DOHH2 (cell line): Measurements from ENCODE around the gene PCNX2.

ENCODE experiments used
- H3F3A ChIP-seq: fragments of 200-600 bp; sonication (generic), shearing (Covaris generic); 2 replicates; pipeline ENCODE4 v1.6.0; 2016; ENCODE audit warnings: antibody characterized with exemption, mild to moderate bottlenecking; ENCODE audit not compliant: control insufficient read depth, insufficient read depth
- H3K27ac ChIP-seq: fragments of 200-600 bp; sonication (generic); 2 replicates; pipeline ENCODE4 v1.5.1; 2014; ENCODE audit warnings: low read depth, mild to moderate bottlenecking, low read length, moderate library complexity
- H3K27me3 ChIP-seq: fragments of 200-600 bp; sonication (generic); 2 replicates; pipeline ENCODE4 v1.6.1; 2014; ENCODE audit warnings: mild to moderate bottlenecking, low read length, mixed read lengths; ENCODE audit not compliant: control insufficient read depth
- H3K36me3 ChIP-seq: fragments of 200-600 bp; sonication (generic); 2 replicates; pipeline ENCODE4 v1.6.1; 2014; ENCODE audit warnings: mild to moderate bottlenecking, low read length, moderate library complexity, mixed read lengths; ENCODE audit not compliant: control insufficient read depth
- H3K4me1 ChIP-seq: fragments of 200-600 bp; sonication (generic); 2 replicates; pipeline ENCODE4 v1.6.1; 2014; ENCODE audit warnings: mild to moderate bottlenecking, low read length, mixed read lengths; ENCODE audit not compliant: control insufficient read depth
- H3K4me2 ChIP-seq: fragments of 200-600 bp; sonication (generic); 2 replicates; pipeline ENCODE4 v1.6.0; 2014; ENCODE audit warnings: mild to moderate bottlenecking, low read length, moderate library complexity
- H3K4me3 ChIP-seq: fragments of 200-600 bp; sonication (generic); 2 replicates; pipeline ENCODE4 v1.5.1; 2014; ENCODE audit warnings: mild to moderate bottlenecking, low read length, mixed read lengths
- H3K79me2 ChIP-seq: fragments of 200-600 bp; sonication (generic); 2 replicates; pipeline ENCODE4 v1.6.1; 2014; ENCODE audit warnings: mild to moderate bottlenecking, low read length, mixed read lengths; ENCODE audit not compliant: control insufficient read depth
- H3K9me2 ChIP-seq: fragments of 200-600 bp; sonication (generic); replicated peaks from 2 replicates; pipeline ENCODE4 v1.6.1; 2014; ENCODE audit warnings: mild to moderate bottlenecking, low read length, mixed read lengths; ENCODE audit not compliant: control insufficient read depth
- H3K9me3 ChIP-seq: fragments of 200-600 bp; sonication (generic); 2 replicates; pipeline ENCODE4 v1.6.1; 2014; ENCODE audit warnings: antibody characterized with exemption, low read length, mixed read lengths; ENCODE audit not compliant: control insufficient read depth, insufficient read depth
- H4K20me1 ChIP-seq: fragments of 200-600 bp; sonication (generic); 2 replicates; pipeline ENCODE4 v1.6.0; 2014; ENCODE audit warnings: low read depth, mild to moderate bottlenecking, antibody characterized with exemption, low read length, moderate library complexity; ENCODE audit not compliant: control insufficient read depth, insufficient read depth
- CTCF ChIP-seq: fragments of 200-600 bp; sonication (generic); IDR thresholded peaks from one replicate; pipeline ENCODE4 v1.5.1; 2014; ENCODE audit warnings: antibody characterized with exemption, mild to moderate bottlenecking, low read depth, low read length; ENCODE audit not compliant: poor library complexity, severe bottlenecking
- EZH2phosphoT487 ChIP-seq: fragments of 200-600 bp; sonication (generic); IDR thresholded peaks from 2 replicates; pipeline ENCODE4 v1.6.1; 2017; ENCODE audit warnings: borderline replicate concordance, mild to moderate bottlenecking, antibody characterized with exemption, low read length, moderate library complexity, mixed read lengths

Gene PCNX2

GRCh38 chr1:232974971-232975370 lies 320.6 kb downstream of the PCNX2 start:
- H3K9me2 ChIP-seq, result no peaks in the 10 kb centered on the region
- H3K27ac ChIP-seq, result no peak overlapping the region
- no peaks in the 10 kb centered on the region for H3F3A ChIP-seq
- H3K79me2 ChIP-seq, result no peaks in the 10 kb centered on the region
- no peak overlapping the region for H3K4me3 ChIP-seq
- TF ChIP-seq CTCF, result no peak
- no peak for TF ChIP-seq EZH2phosphoT487
- no peak overlapping the region for H3K4me2 ChIP-seq
- H3K27me3 ChIP-seq, result no peaks in the 10 kb centered on the region
- no peaks in the 10 kb centered on the region for H4K20me1 ChIP-seq
- H3K36me3 ChIP-seq, result peaks cover 51% of the 10 kb centered on the region
- peaks cover 16% of the 10 kb centered on the region for H3K4me1 ChIP-seq
- H3K9me3 ChIP-seq, result peaks cover 4% of the 10 kb centered on the region; the same call in 1 of the 2 replicates

GRCh38 chr1:232973652-232974611 lies 321.6 kb downstream of the PCNX2 start:
- Histone ChIP-seq H4K20me1 (no peaks in the 10 kb centered on the region), H3K9me3 (peaks cover 4% of the 10 kb centered on the region; the same call in 1 of the 2 replicates), H3K27ac (no peak overlapping the region), H3K4me1 (peaks cover 14% of the 10 kb centered on the region), H3K36me3 (peaks cover 59% of the 10 kb centered on the region), H3K27me3 (no peaks in the 10 kb centered on the region), H3F3A (no peaks in the 10 kb centered on the region), H3K4me2 (no peak overlapping the region), H3K79me2 (no peaks in the 10 kb centered on the region), H3K9me2 (no peaks in the 10 kb centered on the region), H3K4me3 (no peak overlapping the region)
- TF ChIP-seq EZH2phosphoT487, result no peak

- no peaks in the 10 kb centered on the region for H3F3A ChIP-seq
- peaks cover 4% of the 10 kb centered on the region; the same call in 1 of the 2 replicates for H3K9me3 ChIP-seq
- H3K4me3 ChIP-seq, result no peak overlapping the region
- H3K27ac ChIP-seq, result no peak overlapping the region
- H4K20me1 ChIP-seq, result no peaks in the 10 kb centered on the region
- no peaks in the 10 kb centered on the region for H3K79me2 ChIP-seq
- H3K36me3 ChIP-seq, result peaks cover 72% of the 10 kb centered on the region
- no peaks in the 10 kb centered on the region for H3K27me3 ChIP-seq
- no peak for TF ChIP-seq EZH2phosphoT487
- no peak for TF ChIP-seq CTCF
- H3K9me2 ChIP-seq, result no peaks in the 10 kb centered on the region
- no peaks in the 10 kb centered on the region for H3K4me1 ChIP-seq
- H3K4me2 ChIP-seq, result no peak overlapping the region
Measured at GRCh38 chr1:232970508-232970907, 325.0 kb downstream of the PCNX2 start.

GRCh38 chr1:232969799-232970198 lies 325.7 kb downstream of the PCNX2 start:
- Histone ChIP-seq H3K4me2 (no peak overlapping the region), H3K79me2 (no peaks in the 10 kb centered on the region), H3K36me3 (peaks cover 78% of the 10 kb centered on the region), H3K27ac (no peak overlapping the region), H4K20me1 (no peaks in the 10 kb centered on the region), H3F3A (no peaks in the 10 kb centered on the region), H3K4me3 (no peak overlapping the region), H3K9me3 (peaks cover 4% of the 10 kb centered on the region; the same call in 1 of the 2 replicates), H3K4me1 (no peaks in the 10 kb centered on the region), H3K27me3 (no peaks in the 10 kb centered on the region), H3K9me2 (no peaks in the 10 kb centered on the region)
- no peak for TF ChIP-seq EZH2phosphoT487
- no peak for TF ChIP-seq CTCF
